Lung (tissue), 12 donors: ENCODE results near the gene CDA. TPM values are rescaled to one million over a fixed set of nuclear protein-coding genes. Genes with fewer than 3 reads are reported as not detected.
A peak's percentile ranks its signal among the peaks of the same experiment; 100 is the strongest.

Source experiments
- ATAC-seq: fragments of 200-7000 bp; cut with Tn5 transposase; one replicate; pipeline ENCODE4 v1.9.1; 2020; ENCODE audit warnings: moderate number of reproducible peaks; ENCODE audit not compliant: insufficient read depth, low FRiP score
- DNase-seq, 3 donors: peaks; one replicate each; pipeline ENCODE4 v3.0.0-alpha.2; 2013 to 2017
- H3K27ac ChIP-seq, 2 donors: one replicate each; pipeline ENCODE4 v1.5.1; 2013; ENCODE audit warnings: mild to moderate bottlenecking in 2 of 2, moderate library complexity in 2 of 2, control low read depth in 1 of 2, inconsistent platforms in 1 of 2, low read depth in 1 of 2, low read length in 1 of 2
- H3K27me3 ChIP-seq, 3 donors: one replicate each; pipeline ENCODE4 v1.5.1; 2013; ENCODE audit warnings: low read length in 2 of 3; ENCODE audit not compliant: control insufficient read depth in 3 of 3, insufficient read depth in 3 of 3
- H3K36me3 ChIP-seq, 4 donors: one replicate each; pipeline ENCODE4 v1.5.1; 2013; ENCODE audit warnings: low read length in 4 of 4, mild to moderate bottlenecking in 1 of 4, moderate library complexity in 1 of 4; ENCODE audit not compliant: control insufficient read depth in 4 of 4, insufficient read depth in 4 of 4
- H3K4me1 ChIP-seq, 5 donors: one replicate each; pipeline ENCODE4 v1.5.1; 2013; ENCODE audit warnings: low read length in 5 of 5, mild to moderate bottlenecking in 2 of 5, moderate library complexity in 1 of 5; ENCODE audit not compliant: control insufficient read depth in 5 of 5, insufficient read depth in 5 of 5
- H3K4me3 ChIP-seq: one replicate; pipeline ENCODE4 v1.5.1; 2013; ENCODE audit warnings: mild to moderate bottlenecking, control low read depth, moderate library complexity
- H3K9ac ChIP-seq, 2 donors: one replicate each; pipeline ENCODE4 v1.5.1; 2013; ENCODE audit warnings: low read length in 2 of 2, control low read depth in 1 of 2; ENCODE audit not compliant: insufficient read depth in 1 of 2
- H3K9me3 ChIP-seq, 4 donors: one replicate each; pipeline ENCODE4 v1.5.1; 2013; ENCODE audit warnings: low read length in 3 of 4, mild to moderate bottlenecking in 1 of 4, moderate library complexity in 1 of 4; ENCODE audit not compliant: control insufficient read depth in 4 of 4, insufficient read depth in 3 of 4
- WGBS, 2 donors: extraction: QIAGEN DNeasy Blood & Tissue Kit; methylation state at CpG; one replicate each; pipeline ENCODE4 v1.1.7; 2013; 5-methylcytosine and 5-hydroxymethylcytosine counted together
- polyA plus RNA-seq, 2 donors: library from polyadenylated mRNA; stranded (reverse); fragments of 200-250 nt; gene quantifications; one replicate each; pipeline ENCODE4 v1.2.1, GENCODE V29; 2013
- total RNA-seq, 2 donors: library from RNA; depleted of rRNA in 1 of 2; stranded (reverse); fragments of >200 nt in 1 of 2; gene quantifications; one replicate each; pipeline ENCODE4 v1.2.1, GENCODE V29; 2014 to 2021
- TF ChIP-seq, protein P1 (sequence below): IDR thresholded peaks from 2 replicates; pipeline ENCODE4 v1.5.1; 2012; ENCODE audit warnings: mild to moderate bottlenecking; ENCODE audit errors: control extremely low read depth, extremely low read depth
- donor health status: control.
- donor health status: control.
- donor health status: Bipolar disorder and iron deficiency.
- donor health status: healthy.
- donor health status: DM: yes; HTN: yes; CAD: no.

CDA gene
- total and polyA plus RNA-seq, 4 donors: 0.40 to 47.5 (median 3.4) TPM

DNA sequence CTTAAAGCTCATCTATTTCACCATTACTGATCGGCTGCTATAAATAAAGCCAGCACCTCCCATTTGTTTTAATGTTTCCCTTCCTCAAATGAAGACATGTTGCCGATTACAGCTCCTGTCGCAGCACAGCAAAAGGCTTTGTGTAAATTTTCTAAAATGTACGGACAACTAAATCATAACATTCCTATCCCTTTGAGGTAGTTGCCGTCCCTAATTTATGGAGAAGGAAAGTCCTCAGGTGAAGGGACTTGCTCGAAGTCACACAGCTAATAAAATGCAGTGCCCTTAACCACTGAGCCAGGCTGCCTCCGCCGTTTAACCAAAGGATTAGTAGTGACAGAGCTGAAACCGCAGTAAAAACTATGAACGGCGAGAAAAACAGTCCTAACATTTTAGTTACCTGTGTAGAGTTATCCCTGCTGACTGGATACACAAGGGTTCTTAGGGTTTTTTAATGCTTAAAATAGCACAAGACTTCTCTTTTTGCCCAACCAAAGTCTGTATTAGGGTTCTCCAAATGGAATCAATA, 45.2 kb downstream of the CDA start:
- TF ChIP-seq, protein P1, sequence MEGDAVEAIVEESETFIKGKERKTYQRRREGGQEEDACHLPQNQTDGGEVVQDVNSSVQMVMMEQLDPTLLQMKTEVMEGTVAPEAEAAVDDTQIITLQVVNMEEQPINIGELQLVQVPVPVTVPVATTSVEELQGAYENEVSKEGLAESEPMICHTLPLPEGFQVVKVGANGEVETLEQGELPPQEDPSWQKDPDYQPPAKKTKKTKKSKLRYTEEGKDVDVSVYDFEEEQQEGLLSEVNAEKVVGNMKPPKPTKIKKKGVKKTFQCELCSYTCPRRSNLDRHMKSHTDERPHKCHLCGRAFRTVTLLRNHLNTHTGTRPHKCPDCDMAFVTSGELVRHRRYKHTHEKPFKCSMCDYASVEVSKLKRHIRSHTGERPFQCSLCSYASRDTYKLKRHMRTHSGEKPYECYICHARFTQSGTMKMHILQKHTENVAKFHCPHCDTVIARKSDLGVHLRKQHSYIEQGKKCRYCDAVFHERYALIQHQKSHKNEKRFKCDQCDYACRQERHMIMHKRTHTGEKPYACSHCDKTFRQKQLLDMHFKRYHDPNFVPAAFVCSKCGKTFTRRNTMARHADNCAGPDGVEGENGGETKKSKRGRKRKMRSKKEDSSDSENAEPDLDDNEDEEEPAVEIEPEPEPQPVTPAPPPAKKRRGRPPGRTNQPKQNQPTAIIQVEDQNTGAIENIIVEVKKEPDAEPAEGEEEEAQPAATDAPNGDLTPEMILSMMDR: no peak
- Histone ChIP-seq H3K36me3 (peaks cover 4 to 9% (median 8%) of the 10 kb centered on the region in 4 donors), H3K9me3 (no peaks in the 10 kb centered on the region), H3K4me3 (peak overlapping the region; percentile 49), H3K27me3 (no peaks in the 10 kb centered on the region), H3K27ac (peak overlapping the region in 1 of 2 donors; percentile 100), H3K4me1 (peaks cover 0 to 13% (median 4%) of the 10 kb centered on the region in 5 donors), H3K9ac (peak overlapping the region; percentile 56 to 72)
- no peak for ATAC-seq
- 0 to 3% methylated on average over 11 of the region's 11 CpGs for WGBS, 2 donors
- DNase-seq: peak in 1 of 3 donors; percentile 46

DNA sequence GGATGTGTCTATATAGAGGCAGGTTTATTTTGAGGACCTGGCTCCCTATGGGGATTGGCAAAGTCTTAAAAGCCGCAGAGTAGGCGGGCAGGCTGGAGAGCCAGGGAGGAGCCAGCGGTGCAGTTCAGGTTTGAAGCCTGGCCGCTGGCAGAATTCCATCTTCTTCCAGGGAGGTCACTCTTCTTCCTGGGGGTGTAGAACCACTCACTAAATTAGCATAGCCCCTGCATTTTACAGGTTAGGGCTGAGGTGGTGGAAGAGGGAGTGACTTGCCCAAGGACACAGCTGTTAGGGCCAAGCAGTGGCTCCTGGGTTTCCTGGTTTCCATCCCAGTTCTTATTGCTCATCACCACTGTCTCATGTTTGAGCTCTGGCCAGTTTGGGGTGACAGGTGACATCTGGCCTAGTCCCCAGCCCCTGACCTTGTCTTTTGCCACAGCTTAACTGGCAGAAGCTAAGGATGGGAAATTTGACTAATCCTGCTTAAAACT, 45.7 kb downstream of the CDA start:
- WGBS, 2 donors: 8 to 10% methylated on average over 4 of the region's 4 CpGs
- H3K36me3 ChIP-seq: peaks cover 6 to 13% (median 10%) of the 10 kb centered on the region in 4 donors
- TF ChIP-seq, protein P1: no peak
- no peaks in the 10 kb centered on the region for H3K9me3 ChIP-seq
- H3K4me1 ChIP-seq: peaks cover 0 to 13% (median 4%) of the 10 kb centered on the region in 5 donors
- ATAC-seq: peak; percentile 9
- peak overlapping the region; percentile 56 to 72 for H3K9ac ChIP-seq
- DNase-seq: peak in 2 of 3 donors; percentile 25 to 59
- no peak overlapping the region for H3K4me3 ChIP-seq
- peak overlapping the region in 1 of 2 donors; percentile 100 for H3K27ac ChIP-seq
- no peaks in the 10 kb centered on the region for H3K27me3 ChIP-seq

DNA sequence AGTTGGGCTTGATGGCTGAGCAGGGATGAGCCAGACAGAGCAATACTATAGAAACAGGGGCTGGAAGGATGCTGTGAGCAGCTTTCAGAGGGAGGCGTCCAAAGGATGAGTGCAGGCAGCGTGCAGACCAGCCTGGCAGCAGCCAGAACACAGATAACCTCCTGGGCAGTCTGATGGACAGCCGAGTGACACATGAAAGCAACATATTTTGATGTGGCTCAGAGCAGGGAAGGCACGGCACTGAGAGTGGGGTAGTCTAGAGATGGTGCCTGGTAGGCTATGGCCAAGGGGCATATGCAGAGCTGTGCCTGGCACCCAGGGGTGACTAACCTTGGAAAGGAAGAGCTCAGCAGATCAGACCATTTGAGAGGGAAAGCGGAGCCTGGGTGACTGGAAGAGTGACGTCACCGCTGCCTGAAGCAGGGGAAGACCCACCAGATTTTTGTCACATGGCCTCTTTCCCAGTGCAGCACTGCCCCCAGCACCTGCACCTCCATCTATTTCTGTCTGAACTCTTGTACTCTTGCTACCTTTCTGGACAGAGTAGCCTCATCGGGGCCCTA, 48.0 kb downstream of the CDA start:
- H3K9ac ChIP-seq: no peak overlapping the region
- DNase-seq: no peak
- no peaks in the 10 kb centered on the region for H3K27me3 ChIP-seq
- no peaks in the 10 kb centered on the region for H3K9me3 ChIP-seq
- ATAC-seq: no peak
- H3K36me3 ChIP-seq: peaks cover 8 to 24% (median 11%) of the 10 kb centered on the region in 4 donors
- WGBS, 2 donors: 93 to 94% methylated on average over 8 of the region's 8 CpGs
- H3K27ac ChIP-seq: no peak overlapping the region
- peaks cover 0 to 13% (median 4%) of the 10 kb centered on the region in 5 donors for H3K4me1 ChIP-seq
- H3K4me3 ChIP-seq: no peak overlapping the region
- TF ChIP-seq, protein P1: no peak
